ENCODE measurements around the gene APPL2. TPM values are rescaled to one million over a fixed set of nuclear protein-coding genes. Genes with fewer than 3 reads are reported as not detected.

The APPL2 gene
- total RNA-seq, 1 donor from 2014 or later, result 35.6 TPM

DNA sequence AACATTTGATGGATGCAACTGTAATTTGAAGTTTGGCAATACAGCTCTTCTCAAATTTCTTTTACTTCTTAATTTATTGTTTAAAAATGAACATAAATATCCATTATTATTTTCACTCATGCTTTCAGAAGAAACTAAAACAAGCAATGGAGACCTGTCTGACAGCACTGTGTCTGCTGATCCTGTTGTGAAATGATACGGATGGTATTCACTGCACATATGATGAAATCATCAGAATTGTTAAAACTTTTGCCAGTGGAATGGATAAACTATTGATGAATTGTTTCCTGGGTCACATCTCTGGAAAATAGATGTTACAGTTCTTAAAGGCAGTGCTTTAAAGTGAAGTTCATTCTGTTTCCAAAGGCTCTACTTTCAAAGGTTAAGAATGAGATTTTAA, 69.2 kb downstream of the APPL2 start:
- Mint-ChIP-seq H3K27me3 (ENCODE audit: unreplicated experiment) (no peaks in the 10 kb centered on the region), H3K4me1 (ENCODE audit: low read depth, unreplicated experiment) (no peaks in the 10 kb centered on the region), H3K4me3 (ENCODE audit: unreplicated experiment) (no peak overlapping the region), H3K27ac (ENCODE audit: unreplicated experiment) (no peak overlapping the region), H3K9me3 (ENCODE audit: unreplicated experiment) (no peaks in the 10 kb centered on the region), H3K36me3 (ENCODE audit: unreplicated experiment) (no peaks in the 10 kb centered on the region)
- no peak for DNase-seq
- TF ChIP-seq, protein P1, sequence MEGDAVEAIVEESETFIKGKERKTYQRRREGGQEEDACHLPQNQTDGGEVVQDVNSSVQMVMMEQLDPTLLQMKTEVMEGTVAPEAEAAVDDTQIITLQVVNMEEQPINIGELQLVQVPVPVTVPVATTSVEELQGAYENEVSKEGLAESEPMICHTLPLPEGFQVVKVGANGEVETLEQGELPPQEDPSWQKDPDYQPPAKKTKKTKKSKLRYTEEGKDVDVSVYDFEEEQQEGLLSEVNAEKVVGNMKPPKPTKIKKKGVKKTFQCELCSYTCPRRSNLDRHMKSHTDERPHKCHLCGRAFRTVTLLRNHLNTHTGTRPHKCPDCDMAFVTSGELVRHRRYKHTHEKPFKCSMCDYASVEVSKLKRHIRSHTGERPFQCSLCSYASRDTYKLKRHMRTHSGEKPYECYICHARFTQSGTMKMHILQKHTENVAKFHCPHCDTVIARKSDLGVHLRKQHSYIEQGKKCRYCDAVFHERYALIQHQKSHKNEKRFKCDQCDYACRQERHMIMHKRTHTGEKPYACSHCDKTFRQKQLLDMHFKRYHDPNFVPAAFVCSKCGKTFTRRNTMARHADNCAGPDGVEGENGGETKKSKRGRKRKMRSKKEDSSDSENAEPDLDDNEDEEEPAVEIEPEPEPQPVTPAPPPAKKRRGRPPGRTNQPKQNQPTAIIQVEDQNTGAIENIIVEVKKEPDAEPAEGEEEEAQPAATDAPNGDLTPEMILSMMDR (IDR thresholded peaks at IDR 0.05; ENCODE audit: partially characterized antibody, unreplicated experiment), result no peak

DNA sequence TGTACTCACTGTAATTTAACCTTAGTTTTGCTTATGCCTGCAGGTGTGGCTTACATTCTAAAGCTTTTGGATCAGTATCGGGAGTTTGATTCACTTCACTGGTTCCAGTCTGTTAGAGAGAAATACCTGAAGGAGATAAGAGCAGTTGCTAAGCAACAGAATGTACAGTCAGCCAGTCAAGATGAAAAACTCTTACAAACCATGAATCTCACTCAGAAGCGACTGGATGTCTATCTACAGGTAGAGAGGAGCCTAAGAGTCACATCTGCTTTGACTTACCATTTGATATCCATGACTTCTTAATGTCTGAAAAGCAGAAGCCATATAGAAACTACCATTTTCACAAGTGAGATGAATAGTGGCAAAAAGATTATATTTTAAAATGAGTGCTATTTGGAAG, 71.9 kb downstream of the APPL2 start:
- no peak for DNase-seq
- Mint-ChIP-seq H3K27ac (ENCODE audit: unreplicated experiment) (no peak overlapping the region), H3K36me3 (ENCODE audit: unreplicated experiment) (no peaks in the 10 kb centered on the region), H3K9me3 (ENCODE audit: unreplicated experiment) (no peaks in the 10 kb centered on the region), H3K4me3 (ENCODE audit: unreplicated experiment) (no peak overlapping the region), H3K27me3 (ENCODE audit: unreplicated experiment) (no peaks in the 10 kb centered on the region), H3K4me1 (ENCODE audit: low read depth, unreplicated experiment) (no peaks in the 10 kb centered on the region)
- TF ChIP-seq, protein P1 (IDR thresholded peaks at IDR 0.05; ENCODE audit: partially characterized antibody, unreplicated experiment), result no peak

DNA sequence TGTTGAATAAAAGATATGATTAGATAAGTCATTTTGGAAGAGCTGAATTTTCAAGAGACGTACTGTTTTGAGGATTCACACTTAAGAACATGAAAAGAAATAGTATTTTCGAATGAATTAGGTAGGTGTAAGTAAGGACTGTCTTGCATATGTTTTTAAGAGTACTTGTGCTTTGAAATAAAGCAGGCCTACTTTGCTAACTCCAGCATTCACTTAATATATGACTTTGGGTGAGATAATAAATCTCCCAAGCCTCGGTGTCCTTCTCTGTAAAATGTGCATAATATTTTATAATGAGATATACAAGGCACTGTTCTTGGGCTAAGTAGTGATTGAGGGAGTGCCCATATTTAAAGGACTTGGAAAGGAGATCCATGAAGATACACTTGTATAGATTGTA, 73.8 kb downstream of the APPL2 start:
- H3K4me3 Mint-ChIP-seq (ENCODE audit: unreplicated experiment), result no peak overlapping the region
- TF ChIP-seq, protein P1 (IDR thresholded peaks at IDR 0.05; ENCODE audit: partially characterized antibody, unreplicated experiment), result no peak
- no peaks in the 10 kb centered on the region for H3K36me3 Mint-ChIP-seq (ENCODE audit: unreplicated experiment)
- H3K27ac Mint-ChIP-seq (ENCODE audit: unreplicated experiment), result no peak overlapping the region
- no peaks in the 10 kb centered on the region for H3K4me1 Mint-ChIP-seq (ENCODE audit: low read depth, unreplicated experiment)
- no peak for DNase-seq
- no peaks in the 10 kb centered on the region for H3K27me3 Mint-ChIP-seq (ENCODE audit: unreplicated experiment)
- no peaks in the 10 kb centered on the region for H3K9me3 Mint-ChIP-seq (ENCODE audit: unreplicated experiment)

- H3K36me3 Mint-ChIP-seq (ENCODE audit: unreplicated experiment), result no peaks in the 10 kb centered on the region
- TF ChIP-seq, protein P1 (IDR thresholded peaks at IDR 0.05; ENCODE audit: partially characterized antibody, unreplicated experiment), result no peak
- H3K27ac Mint-ChIP-seq (ENCODE audit: unreplicated experiment), result no peak overlapping the region
These were observed 77.1 kb downstream of the APPL2 start for GRCh38 chr12:105158876-105159275.

DNA sequence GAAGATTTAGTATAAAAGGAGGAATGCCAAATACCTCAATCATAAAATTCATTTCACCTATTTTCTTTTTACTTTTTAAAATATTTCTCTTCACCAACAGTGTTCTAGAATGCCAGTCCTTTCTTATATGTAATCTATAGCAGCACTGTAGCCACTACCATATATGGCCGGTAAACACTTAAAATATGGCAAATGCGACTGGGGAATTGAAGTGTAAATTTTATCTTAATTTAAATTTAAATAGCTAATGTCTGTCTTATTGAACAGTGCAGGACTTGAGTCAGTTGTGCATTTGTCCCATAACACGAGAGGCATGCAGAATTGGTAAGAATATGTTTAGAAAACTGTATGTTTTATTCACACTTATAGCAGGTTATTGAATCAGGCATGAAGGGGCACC, 78.4 kb downstream of the APPL2 start:
- Mint-ChIP-seq H3K4me1 (ENCODE audit: low read depth, unreplicated experiment) (no peaks in the 10 kb centered on the region), H3K36me3 (ENCODE audit: unreplicated experiment) (no peaks in the 10 kb centered on the region), H3K4me3 (ENCODE audit: unreplicated experiment) (no peak overlapping the region), H3K27me3 (ENCODE audit: unreplicated experiment) (peaks cover 2% of the 10 kb centered on the region), H3K9me3 (ENCODE audit: unreplicated experiment) (no peaks in the 10 kb centered on the region), H3K27ac (ENCODE audit: unreplicated experiment) (no peak overlapping the region)
- DNase-seq, result no peak
- TF ChIP-seq, protein P1 (IDR thresholded peaks at IDR 0.05; ENCODE audit: partially characterized antibody, unreplicated experiment), result no peak

More at GRCh38 chr12:105158876-105159275, 77.1 kb downstream of the APPL2 start:
- Mint-ChIP-seq H3K27me3 (ENCODE audit: unreplicated experiment) (peaks cover 2% of the 10 kb centered on the region), H3K4me1 (ENCODE audit: low read depth, unreplicated experiment) (no peaks in the 10 kb centered on the region), H3K4me3 (ENCODE audit: unreplicated experiment) (no peak overlapping the region), H3K9me3 (ENCODE audit: unreplicated experiment) (no peaks in the 10 kb centered on the region)
- DNase-seq, result no peak

Data from glutamatergic neuron (in vitro differentiated cells).